ENCODE data around the gene TSBP1. TPM values are rescaled to one million over a fixed set of nuclear protein-coding genes. Genes with fewer than 3 reads are reported as not detected.
"Not testable (repeated sequence)": the region's sequence is repeated elsewhere in the genome, so short reads cannot be mapped to it uniquely, and the experiment has no call there.

TSBP1 gene
- total RNA-seq, 1 donor from 2014 or later = not detected

- intact Hi-C loops (cut with micrococcal nuclease) = no loop called here
Observed at GRCh38 chr6:32290886-32291450, 80.7 kb downstream of the TSBP1 start.

- intact Hi-C loops (cut with micrococcal nuclease) = no loop called here
Observed at GRCh38 chr6:32288426-32288825, 83.3 kb downstream of the TSBP1 start.

- intact Hi-C loops (cut with micrococcal nuclease) = not testable (repeated sequence)
Observed at GRCh38 chr6:32273801-32274577, 97.7 kb downstream of the TSBP1 start.

- intact Hi-C loops (cut with micrococcal nuclease) = no loop called here
Observed at GRCh38 chr6:32271429-32271828, 100.3 kb downstream of the TSBP1 start.

GRCh38 chr6:32268459-32268858 is 103.2 kb downstream of the TSBP1 start:
- intact Hi-C loops (cut with micrococcal nuclease) = not testable (repeated sequence)

- intact Hi-C loops (cut with micrococcal nuclease) = no loop called here
Observed at GRCh38 chr6:32267035-32267434, 104.7 kb downstream of the TSBP1 start.

GRCh38 chr6:32257262-32257661 is 114.4 kb downstream of the TSBP1 start:
- intact Hi-C loops (cut with micrococcal nuclease) = not testable (repeated sequence)

- intact Hi-C loops (cut with micrococcal nuclease) = no loop called here
Observed at GRCh38 chr6:32255199-32256153, 116.2 kb downstream of the TSBP1 start.

- intact Hi-C loops (cut with micrococcal nuclease) = no loop called here
Observed at GRCh38 chr6:32254761-32255198, 116.9 kb downstream of the TSBP1 start.

GRCh38 chr6:32252331-32253009 is 119.2 kb downstream of the TSBP1 start:
- intact Hi-C loops (cut with micrococcal nuclease) = no loop called here

- intact Hi-C loops (cut with micrococcal nuclease) = loop anchor here (10.0 kb wide), 1 partner anchor 456 kb away; no protein-coding TSS in a partner anchor
Observed at GRCh38 chr6:32249262-32249661, 122.4 kb downstream of the TSBP1 start.

- intact Hi-C loops (cut with micrococcal nuclease) = loop anchor here (10.0 kb wide), 1 partner anchor 457 kb away; no protein-coding TSS in a partner anchor
Observed at GRCh38 chr6:32247401-32247800, 124.3 kb downstream of the TSBP1 start.

GRCh38 chr6:32244946-32245398 is 126.7 kb downstream of the TSBP1 start:
- intact Hi-C loops (cut with micrococcal nuclease) = loop anchor here (1.0 to 10.0 kb wide), 4 partner anchors 127 to 552 kb away; no protein-coding TSS in a partner anchor

GRCh38 chr6:32244270-32244669 is 127.4 kb downstream of the TSBP1 start:
- intact Hi-C loops (cut with micrococcal nuclease) = loop anchor here (2.0 to 10.0 kb wide), 2 partner anchors 461 to 553 kb away; no protein-coding TSS in a partner anchor

Other genes with a start within 250 kb of the TSBP1 start
- gene ATF6B, start 243.7 kb downstream of the TSBP1 start, total RNA-seq = 147 and 155 TPM in 2 replicates
- 5.3 and 5.5 TPM in 2 replicates for gene FKBPL, start 241.6 kb downstream of the TSBP1 start, total RNA-seq
- gene PRRT1, start 220.0 kb downstream of the TSBP1 start, total RNA-seq = 0.32 and 0.63 TPM in 2 replicates
- 9.8 and 11.1 TPM in 2 replicates for gene PPT2, start 217.8 kb downstream of the TSBP1 start, total RNA-seq
- gene EGFL8, start 207.3 kb downstream of the TSBP1 start, total RNA-seq = 6.5 and 6.8 TPM in 2 replicates
- 45.0 and 46.4 TPM in 2 replicates for gene AGPAT1, start 195.8 kb downstream of the TSBP1 start, total RNA-seq
- 47.0 and 50.0 TPM in 2 replicates for gene RNF5, start 193.5 kb downstream of the TSBP1 start, total RNA-seq
- 34.1 and 37.9 TPM in 2 replicates for gene AGER, start 187.7 kb downstream of the TSBP1 start, total RNA-seq
- gene PBX2, start 181.7 kb downstream of the TSBP1 start, total RNA-seq = 97.7 and 106 TPM in 2 replicates
- gene GPSM3, start 179.3 kb downstream of the TSBP1 start, total RNA-seq = 264 and 265 TPM in 2 replicates
- gene NOTCH4, start 147.8 kb downstream of the TSBP1 start, total RNA-seq = 0.25 and 0.37 TPM in 2 replicates
- gene BTNL2, start 35.3 kb upstream of the TSBP1 start, total RNA-seq = not detected in 2 replicates
- gene HLA-DRA, start 68.0 kb upstream of the TSBP1 start, total RNA-seq = 240 and 242 TPM in 2 replicates
- 80.1 and 94.3 TPM in 2 replicates for gene HLA-DRB5, start 158.4 kb upstream of the TSBP1 start, total RNA-seq
- gene HLA-DRB1, start 217.9 kb upstream of the TSBP1 start, total RNA-seq = 170 and 173 TPM in 2 replicates

Data from T-helper 1 cell treated with Interleukin-12 subunit alpha and Interleukin-12 subunit beta and Interleukin-4 antibody, amounts not matched to agents 30 ng/mL and 1 ng/mL, for 36 hours (primary cell).